Measurements from ENCODE around the gene C12orf76.
"Not testable (repeated sequence)": the region's sequence is repeated elsewhere in the genome, so short reads cannot be mapped to it uniquely, and the experiment has no call there.

The C12orf76 gene

DNA sequence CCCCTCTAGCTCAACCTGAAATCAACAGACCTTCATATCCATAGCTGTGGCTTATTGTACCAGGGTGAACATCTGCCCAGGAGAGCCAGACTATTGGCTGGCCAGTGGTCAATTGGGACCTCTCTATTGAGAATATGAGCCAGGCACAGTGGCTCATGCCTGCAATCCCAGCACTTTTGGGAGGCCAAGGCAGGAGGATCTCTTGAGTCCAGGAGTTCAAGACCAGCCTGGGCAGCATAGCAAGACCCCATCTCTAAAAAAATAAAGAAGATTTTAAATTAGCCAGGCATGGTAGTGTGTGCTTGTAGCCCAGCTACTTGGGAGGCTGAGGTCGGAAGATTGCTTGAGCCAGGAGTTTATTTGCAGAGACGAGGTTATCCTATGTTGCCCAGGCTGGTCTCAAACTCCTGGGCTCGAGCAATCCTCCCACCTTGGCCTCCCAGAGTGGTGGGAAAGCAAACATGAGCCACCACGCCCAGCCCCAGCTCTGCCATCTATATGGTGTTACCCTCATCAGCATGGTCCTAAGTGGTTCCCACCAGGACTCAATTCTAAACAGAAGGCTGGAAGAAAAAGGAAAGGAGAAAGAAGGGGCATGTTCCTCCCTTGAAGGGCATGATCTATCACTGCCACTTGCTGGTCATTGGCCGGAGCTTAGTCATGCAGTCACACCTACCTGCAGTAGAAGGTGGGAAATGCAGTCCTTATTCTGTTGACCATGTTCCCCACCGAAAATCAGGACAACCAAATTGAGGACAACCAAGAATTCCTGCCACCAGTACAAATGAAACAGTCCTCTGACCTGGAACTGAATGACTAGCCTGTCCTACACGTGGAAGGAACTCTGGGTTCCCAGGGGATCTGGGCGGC lies 42.2 kb upstream of the C12orf76 start:
- H3K4me1 ChIP-seq (ENCODE audit: low read length), result no peaks in the 10 kb centered on the region
- no peaks in the 10 kb centered on the region for H3F3A ChIP-seq (ENCODE audit: insufficient read depth, low read length)
- H2AFZ ChIP-seq (ENCODE audit: low read length), result no peak overlapping the region
- no peaks in the 10 kb centered on the region for H3K9me3 ChIP-seq (replicated peaks; ENCODE audit: insufficient read depth, low read length)
- no peak overlapping the region for H3K27ac ChIP-seq (ENCODE audit: low read length)
- no peaks in the 10 kb centered on the region for H3K27me3 ChIP-seq (replicated peaks; ENCODE audit: insufficient read depth, low read length)
- no peaks in the 10 kb centered on the region for H3K9me2 ChIP-seq (replicated peaks; ENCODE audit: insufficient read depth, low read length)
- H3K4me2 ChIP-seq (ENCODE audit: low read depth, low read length), result no peak overlapping the region
- no peaks in the 10 kb centered on the region for H3K79me2 ChIP-seq (ENCODE audit: low read length)
- TF ChIP-seq EZH2 (optimal IDR thresholded peaks at IDR 0.05; ENCODE audit: low read depth, low read length), result no peak
- TF ChIP-seq EZH2phosphoT487 (IDR thresholded peaks at IDR 0.05; ENCODE audit: low read length), result no peak
- TF ChIP-seq, protein P1, sequence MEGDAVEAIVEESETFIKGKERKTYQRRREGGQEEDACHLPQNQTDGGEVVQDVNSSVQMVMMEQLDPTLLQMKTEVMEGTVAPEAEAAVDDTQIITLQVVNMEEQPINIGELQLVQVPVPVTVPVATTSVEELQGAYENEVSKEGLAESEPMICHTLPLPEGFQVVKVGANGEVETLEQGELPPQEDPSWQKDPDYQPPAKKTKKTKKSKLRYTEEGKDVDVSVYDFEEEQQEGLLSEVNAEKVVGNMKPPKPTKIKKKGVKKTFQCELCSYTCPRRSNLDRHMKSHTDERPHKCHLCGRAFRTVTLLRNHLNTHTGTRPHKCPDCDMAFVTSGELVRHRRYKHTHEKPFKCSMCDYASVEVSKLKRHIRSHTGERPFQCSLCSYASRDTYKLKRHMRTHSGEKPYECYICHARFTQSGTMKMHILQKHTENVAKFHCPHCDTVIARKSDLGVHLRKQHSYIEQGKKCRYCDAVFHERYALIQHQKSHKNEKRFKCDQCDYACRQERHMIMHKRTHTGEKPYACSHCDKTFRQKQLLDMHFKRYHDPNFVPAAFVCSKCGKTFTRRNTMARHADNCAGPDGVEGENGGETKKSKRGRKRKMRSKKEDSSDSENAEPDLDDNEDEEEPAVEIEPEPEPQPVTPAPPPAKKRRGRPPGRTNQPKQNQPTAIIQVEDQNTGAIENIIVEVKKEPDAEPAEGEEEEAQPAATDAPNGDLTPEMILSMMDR (IDR thresholded peaks at IDR 0.05; ENCODE audit: low read length), result no peak
- no peak for DNase-seq
- H3K4me3 ChIP-seq (ENCODE audit: low read length), result no peak overlapping the region
- H4K20me1 ChIP-seq (ENCODE audit: insufficient read depth, low read length), result no peaks in the 10 kb centered on the region
- H3K36me3 ChIP-seq (replicated peaks; ENCODE audit: insufficient read depth, low read length), result no peaks in the 10 kb centered on the region
- no peak overlapping the region for H3K9ac ChIP-seq (ENCODE audit: low read length)

DNA sequence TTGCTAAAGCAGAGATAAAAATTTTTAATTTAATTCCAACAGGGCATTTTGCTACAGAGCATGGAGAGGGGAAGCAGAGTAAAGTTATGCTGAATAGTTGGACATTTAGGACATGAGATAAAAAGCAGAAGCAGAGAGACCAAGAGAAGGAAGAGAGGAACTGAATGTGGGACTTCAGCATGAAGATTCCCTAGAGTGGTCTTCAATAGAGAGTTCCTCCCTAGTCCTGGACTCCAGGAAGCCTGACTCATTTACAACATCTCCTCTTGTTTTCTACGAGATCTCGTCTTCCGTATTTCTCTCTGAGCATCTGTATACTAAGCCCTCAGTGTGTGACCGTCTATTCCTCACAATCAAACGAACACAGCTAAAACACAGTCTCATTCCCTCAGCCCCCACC lies 40.6 kb upstream of the C12orf76 start:
- Histone ChIP-seq H3K27me3 (replicated peaks; ENCODE audit: insufficient read depth, low read length) (no peaks in the 10 kb centered on the region), H4K20me1 (ENCODE audit: insufficient read depth, low read length) (no peaks in the 10 kb centered on the region), H3K36me3 (replicated peaks; ENCODE audit: insufficient read depth, low read length) (no peaks in the 10 kb centered on the region), H3K4me2 (ENCODE audit: low read depth, low read length) (no peak overlapping the region), H3K79me2 (ENCODE audit: low read length) (no peaks in the 10 kb centered on the region), H3F3A (ENCODE audit: insufficient read depth, low read length) (no peaks in the 10 kb centered on the region), H3K9me2 (replicated peaks; ENCODE audit: insufficient read depth, low read length) (no peaks in the 10 kb centered on the region), H2AFZ (ENCODE audit: low read length) (no peak overlapping the region), H3K9me3 (replicated peaks; ENCODE audit: insufficient read depth, low read length) (no peaks in the 10 kb centered on the region), H3K4me3 (ENCODE audit: low read length) (no peak overlapping the region), H3K27ac (ENCODE audit: low read length) (no peak overlapping the region), H3K4me1 (ENCODE audit: low read length) (no peaks in the 10 kb centered on the region), H3K9ac (ENCODE audit: low read length) (no peak overlapping the region)
- DNase-seq, result no peak
- TF ChIP-seq, protein P1 (IDR thresholded peaks at IDR 0.05; ENCODE audit: low read length), result no peak
- TF ChIP-seq EZH2phosphoT487 (IDR thresholded peaks at IDR 0.05; ENCODE audit: low read length) (no peak), EZH2 (optimal IDR thresholded peaks at IDR 0.05; ENCODE audit: low read depth, low read length) (no peak)

DNA sequence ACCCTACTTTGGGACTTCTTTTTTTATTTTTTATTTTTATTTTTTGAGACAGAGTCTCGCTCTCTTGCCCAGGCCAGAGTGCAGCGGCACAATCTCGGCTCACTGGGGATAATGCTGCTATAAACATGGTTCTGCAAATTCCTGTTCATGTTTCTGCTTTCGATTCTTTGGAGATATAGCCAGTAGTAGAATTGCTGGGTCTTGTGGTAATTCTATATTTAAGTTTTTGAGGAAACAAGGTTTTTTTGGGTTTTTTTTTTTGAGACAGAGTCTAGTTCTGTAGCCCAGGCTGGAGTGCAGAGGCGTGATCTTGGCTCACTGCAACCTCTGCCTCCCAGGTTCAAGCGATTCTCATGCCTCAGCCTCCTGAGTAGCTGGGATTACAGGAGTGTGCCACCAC lies 39.9 kb upstream of the C12orf76 start:
- not testable (repeated sequence) for H3K9me2 ChIP-seq (replicated peaks; ENCODE audit: insufficient read depth, low read length); H3K4me3 ChIP-seq (ENCODE audit: low read length); DNase-seq; H3K4me2 ChIP-seq (ENCODE audit: low read depth, low read length); H3K9ac ChIP-seq (ENCODE audit: low read length); H3F3A ChIP-seq (ENCODE audit: insufficient read depth, low read length); H3K27me3 ChIP-seq (replicated peaks; ENCODE audit: insufficient read depth, low read length); H4K20me1 ChIP-seq (ENCODE audit: insufficient read depth, low read length); H3K9me3 ChIP-seq (replicated peaks; ENCODE audit: insufficient read depth, low read length); H3K4me1 ChIP-seq (ENCODE audit: low read length); H3K79me2 ChIP-seq (ENCODE audit: low read length); H3K36me3 ChIP-seq (replicated peaks; ENCODE audit: insufficient read depth, low read length); H2AFZ ChIP-seq (ENCODE audit: low read length); H3K27ac ChIP-seq (ENCODE audit: low read length)
